Neural progenitor cell (in vitro differentiated cells): ENCODE results near the gene MAP2. TPM values are rescaled to one million over a fixed set of nuclear protein-coding genes. Genes with fewer than 3 reads are reported as not detected.

Experiments used
- DNase-seq: peaks from one replicate; pipeline ENCODE4 v3.0.0-alpha.2; 2016; ENCODE audit warnings: low spot score
- H2AFZ ChIP-seq: fragments of 200-600 bp; sonication (generic); replicated peaks from 2 replicates; pipeline ENCODE4 v1.6.1; 2016; ENCODE audit warnings: antibody characterized with exemption
- H3F3A ChIP-seq: fragments of 200-600 bp; sonication (generic); 2 replicates; pipeline ENCODE4 v1.6.1; 2016; ENCODE audit warnings: antibody characterized with exemption, low read depth
- H3K27ac ChIP-seq: fragments of 200-600 bp; sonication (generic); 2 replicates; pipeline ENCODE4 v1.5.1; 2016; ENCODE audit warnings: mild to moderate bottlenecking
- H3K27me3 ChIP-seq: fragments of 200-600 bp; sonication (generic); 2 replicates; pipeline ENCODE4 v1.6.1; 2016; ENCODE audit warnings: mild to moderate bottlenecking, moderate library complexity
- H3K36me3 ChIP-seq: fragments of 200-600 bp; sonication (generic); 2 replicates; pipeline ENCODE4 v1.5.1; 2016
- H3K4me1 ChIP-seq: fragments of 200-600 bp; sonication (generic); 2 replicates; pipeline ENCODE4 v1.6.1; 2016; ENCODE audit warnings: mixed run types
- H3K4me2 ChIP-seq: fragments of 200-600 bp; sonication (generic); 2 replicates; pipeline ENCODE4 v1.6.1; 2016
- H3K4me3 ChIP-seq: fragments of 200-600 bp; sonication (generic); 2 replicates; pipeline ENCODE4 v1.5.1; 2016
- H3K79me2 ChIP-seq: fragments of 200-600 bp; sonication (generic); 2 replicates; pipeline ENCODE4 v1.6.1; 2016; ENCODE audit warnings: low read depth
- H3K9ac ChIP-seq: fragments of 200-600 bp; sonication (generic); 2 replicates; pipeline ENCODE4 v1.6.1; 2016
- H3K9me3 ChIP-seq: fragments of 200-600 bp; sonication (generic); 2 replicates; pipeline ENCODE4 v1.5.1; 2016; ENCODE audit warnings: low read depth
- H4K20me1 ChIP-seq: fragments of 200-600 bp; sonication (generic); 2 replicates; pipeline ENCODE4 v1.6.1; 2016; ENCODE audit warnings: low read depth
- H3K27ac Mint-ChIP-seq: 3 replicates; pipeline ENCODE4 v1.8.0; 2021; ENCODE audit warnings: mixed read lengths
- H3K27me3 Mint-ChIP-seq: 2 replicates; pipeline ENCODE4 v1.8.0; 2022; ENCODE audit warnings: low read depth, mild to moderate bottlenecking, inconsistent platforms, moderate library complexity, mixed read lengths; ENCODE audit not compliant: insufficient read depth
- H3K36me3 Mint-ChIP-seq: 3 replicates; pipeline ENCODE4 v1.8.0; 2021; ENCODE audit warnings: mixed read lengths
- H3K4me1 Mint-ChIP-seq: 3 replicates; pipeline ENCODE4 v1.8.0; 2021; ENCODE audit warnings: mixed read lengths
- H3K4me3 Mint-ChIP-seq: 3 replicates; pipeline ENCODE4 v1.8.0; 2021; ENCODE audit warnings: mild to moderate bottlenecking, moderate library complexity, mixed read lengths
- H3K9me3 Mint-ChIP-seq: 3 replicates; pipeline ENCODE4 v1.8.0; 2020; ENCODE audit warnings: mixed read lengths
- EZH2 ChIP-seq: fragments of 200-600 bp; sonication (generic); IDR thresholded peaks from 2 replicates; pipeline ENCODE4 v1.6.1; 2017; ENCODE audit warnings: antibody characterized with exemption, mild to moderate bottlenecking, moderate library complexity
- EZH2phosphoT487 ChIP-seq: fragments of 200-600 bp; sonication (generic); IDR thresholded peaks from 2 replicates; pipeline ENCODE4 v1.6.1; 2017; ENCODE audit warnings: antibody characterized with exemption
- total RNA-seq: library from RNA; depleted of rRNA; stranded (reverse); fragments of >200 nt; gene quantifications from 2 replicates; pipeline ENCODE4 v1.2.3, GENCODE V29; 2015; ENCODE audit warnings: low replicate concordance
- TF ChIP-seq, protein P1 (sequence below): fragments of 200-600 bp; sonication (generic); IDR thresholded peaks from 2 replicates; pipeline ENCODE4 v1.5.1; 2017; ENCODE audit warnings: antibody characterized with exemption, mild to moderate bottlenecking

Gene MAP2
- total RNA-seq, 1 donor from 2014 or later: 102 TPM

DNA sequence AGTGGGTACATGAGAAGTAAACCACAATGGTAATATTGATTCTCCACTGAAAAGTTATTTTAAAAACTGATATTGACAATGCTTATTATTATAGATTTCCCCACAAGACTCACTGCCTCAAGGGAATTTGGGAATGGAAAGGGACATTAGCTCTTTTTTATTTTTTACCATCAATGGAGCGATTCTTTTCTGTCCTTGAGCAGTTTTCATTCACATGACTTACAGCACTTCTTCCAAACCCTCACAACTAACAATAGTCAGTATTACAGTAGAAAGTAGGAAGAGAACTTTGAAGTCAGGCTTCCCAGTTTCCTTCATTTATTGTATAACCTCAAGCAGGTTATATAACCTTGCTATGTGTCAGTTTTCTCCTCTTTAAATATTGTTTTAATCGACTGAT, 343.5 kb downstream of the MAP2 start:
- Mint-ChIP-seq H3K4me1 (peaks cover 8% of the 10 kb centered on the region), H3K27me3 (no peaks in the 10 kb centered on the region), H3K9me3 (no peaks in the 10 kb centered on the region), H3K27ac (no peak overlapping the region), H3K36me3 (no peaks in the 10 kb centered on the region), H3K4me3 (no peak overlapping the region)
- no peak overlapping the region for H3K9ac ChIP-seq
- TF ChIP-seq, protein P1, sequence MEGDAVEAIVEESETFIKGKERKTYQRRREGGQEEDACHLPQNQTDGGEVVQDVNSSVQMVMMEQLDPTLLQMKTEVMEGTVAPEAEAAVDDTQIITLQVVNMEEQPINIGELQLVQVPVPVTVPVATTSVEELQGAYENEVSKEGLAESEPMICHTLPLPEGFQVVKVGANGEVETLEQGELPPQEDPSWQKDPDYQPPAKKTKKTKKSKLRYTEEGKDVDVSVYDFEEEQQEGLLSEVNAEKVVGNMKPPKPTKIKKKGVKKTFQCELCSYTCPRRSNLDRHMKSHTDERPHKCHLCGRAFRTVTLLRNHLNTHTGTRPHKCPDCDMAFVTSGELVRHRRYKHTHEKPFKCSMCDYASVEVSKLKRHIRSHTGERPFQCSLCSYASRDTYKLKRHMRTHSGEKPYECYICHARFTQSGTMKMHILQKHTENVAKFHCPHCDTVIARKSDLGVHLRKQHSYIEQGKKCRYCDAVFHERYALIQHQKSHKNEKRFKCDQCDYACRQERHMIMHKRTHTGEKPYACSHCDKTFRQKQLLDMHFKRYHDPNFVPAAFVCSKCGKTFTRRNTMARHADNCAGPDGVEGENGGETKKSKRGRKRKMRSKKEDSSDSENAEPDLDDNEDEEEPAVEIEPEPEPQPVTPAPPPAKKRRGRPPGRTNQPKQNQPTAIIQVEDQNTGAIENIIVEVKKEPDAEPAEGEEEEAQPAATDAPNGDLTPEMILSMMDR: no peak
- TF ChIP-seq EZH2 (no peak), EZH2phosphoT487 (no peak)
- peaks cover 91% of the 10 kb centered on the region for H3K27me3 ChIP-seq
- H3K79me2 ChIP-seq: no peaks in the 10 kb centered on the region
- H3K27ac ChIP-seq: no peak overlapping the region
- H4K20me1 ChIP-seq: no peaks in the 10 kb centered on the region
- H3F3A ChIP-seq: peaks cover 4% of the 10 kb centered on the region
- H3K4me1 ChIP-seq: no peaks in the 10 kb centered on the region
- DNase-seq: no peak
- H3K36me3 ChIP-seq: no peaks in the 10 kb centered on the region
- no peak overlapping the region for H3K4me3 ChIP-seq
- no peaks in the 10 kb centered on the region for H3K9me3 ChIP-seq
- H2AFZ ChIP-seq: no peak overlapping the region
- no peak overlapping the region for H3K4me2 ChIP-seq

DNA sequence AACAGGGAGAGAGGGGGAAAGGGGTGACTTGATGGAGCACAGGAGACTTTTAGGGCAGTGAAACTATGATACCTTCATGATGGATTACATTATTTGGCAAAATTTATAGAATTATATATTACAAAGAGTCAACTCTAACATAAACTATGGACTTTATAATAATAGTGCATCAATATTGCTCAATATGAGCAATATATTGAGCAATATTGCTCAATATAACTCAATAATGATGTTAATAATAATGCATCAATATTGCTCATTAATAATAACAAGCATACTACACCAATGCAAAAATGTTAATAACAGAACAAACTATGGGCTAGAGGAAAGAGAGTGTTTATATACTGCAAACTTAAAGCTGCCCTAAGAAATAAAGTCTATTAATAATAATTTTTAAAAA, 344.7 kb downstream of the MAP2 start:
- no peak overlapping the region for H3K27ac ChIP-seq
- H3K36me3 ChIP-seq: no peaks in the 10 kb centered on the region
- H3K36me3 Mint-ChIP-seq: no peaks in the 10 kb centered on the region
- peaks cover 4% of the 10 kb centered on the region for H3F3A ChIP-seq
- H3K79me2 ChIP-seq: no peaks in the 10 kb centered on the region
- H3K9me3 Mint-ChIP-seq: no peaks in the 10 kb centered on the region
- H2AFZ ChIP-seq: no peak overlapping the region
- no peaks in the 10 kb centered on the region for H3K9me3 ChIP-seq
- H3K4me1 Mint-ChIP-seq: peaks cover 10% of the 10 kb centered on the region
- no peaks in the 10 kb centered on the region for H3K27me3 Mint-ChIP-seq
- H4K20me1 ChIP-seq: no peaks in the 10 kb centered on the region
- no peak overlapping the region for H3K4me3 Mint-ChIP-seq
- no peak for DNase-seq
- H3K27ac Mint-ChIP-seq: no peak overlapping the region
- no peak overlapping the region for H3K4me2 ChIP-seq
- no peaks in the 10 kb centered on the region for H3K4me1 ChIP-seq
- no peak overlapping the region for H3K9ac ChIP-seq
- peaks cover 89% of the 10 kb centered on the region for H3K27me3 ChIP-seq
- H3K4me3 ChIP-seq: no peak overlapping the region
- TF ChIP-seq EZH2phosphoT487 (no peak), EZH2 (no peak)
- TF ChIP-seq, protein P1: no peak

DNA sequence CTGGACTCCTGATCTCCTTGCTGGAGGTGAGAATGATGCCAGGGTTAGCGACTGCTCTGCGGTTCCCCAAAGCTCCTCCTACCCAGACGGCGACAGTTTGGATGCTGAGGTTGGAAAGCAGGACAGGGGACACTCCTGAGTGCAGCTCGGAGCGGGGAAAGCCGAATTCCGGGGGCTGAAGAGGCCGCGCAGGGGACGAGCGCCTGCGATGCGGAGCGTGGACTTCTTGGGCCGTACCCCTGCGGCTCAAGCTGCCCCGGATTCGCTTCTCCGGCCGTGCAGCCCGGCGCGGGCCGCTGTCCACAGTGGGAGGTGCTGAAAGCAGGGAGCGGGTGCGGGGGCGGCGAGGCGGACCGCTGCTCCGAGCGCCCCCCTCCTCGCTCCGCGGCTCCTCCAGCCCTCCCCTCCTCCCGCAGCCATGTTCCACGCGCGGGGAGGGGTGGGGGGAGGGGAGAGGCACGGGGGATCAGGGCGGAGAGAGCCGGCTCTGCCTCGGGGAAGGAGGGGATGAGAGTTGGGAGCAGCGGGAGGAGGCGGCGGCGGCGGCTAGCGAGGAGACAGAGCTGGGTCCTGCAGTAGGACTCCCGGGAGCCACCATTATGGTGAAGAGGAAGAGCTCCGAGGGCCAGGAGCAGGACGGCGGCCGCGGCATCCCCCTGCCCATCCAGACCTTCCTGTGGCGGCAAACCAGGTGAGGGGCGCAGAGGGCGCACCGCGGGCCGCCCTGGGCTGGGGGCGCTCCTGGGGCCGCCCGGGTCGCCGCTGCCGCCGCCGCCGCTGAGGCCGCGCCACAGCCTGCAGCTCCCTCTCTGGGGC, 347.8 kb downstream of the MAP2 start, which contains the start of gene UNC80:
Gene UNC80 (plus strand): TSS at position 359 of the 816 bp plus-strand sequence. CDS start 241 bp downstream, at position 600.
- Mint-ChIP-seq H3K4me3 (peak within 1 kb of the TSS; percentile 93), H3K27me3 (no peaks in the 10 kb centered on the region), H3K27ac (no peak within 1 kb of the TSS), H3K9me3 (no peaks in the 10 kb centered on the region), H3K4me1 (peaks cover 10% of the 10 kb centered on the region), H3K36me3 (no peaks in the 10 kb centered on the region)
- Histone ChIP-seq H3K27ac (no peak within 1 kb of the TSS), H3F3A (peaks cover 4% of the 10 kb centered on the region), H3K27me3 (peaks cover 59% of the 10 kb centered on the region), H3K4me2 (peak within 1 kb of the TSS; percentile 85), H3K9me3 (no peaks in the 10 kb centered on the region), H3K4me1 (no peaks in the 10 kb centered on the region), H2AFZ (peak within 1 kb of the TSS; percentile 86), H3K79me2 (no peaks in the 10 kb centered on the region), H3K4me3 (peak within 1 kb of the TSS; percentile 78), H3K36me3 (no peaks in the 10 kb centered on the region), H4K20me1 (no peaks in the 10 kb centered on the region), H3K9ac (no peak within 1 kb of the TSS)
- peak; percentile 94 for DNase-seq
- TF ChIP-seq EZH2phosphoT487 (peak; percentile 66), EZH2 (no peak)
- TF ChIP-seq, protein P1: no peak
